ENCODE data around the gene REXO5. TPM values are rescaled to one million over a fixed set of nuclear protein-coding genes. Genes with fewer than 3 reads are reported as not detected.
A peak's percentile ranks its signal among the peaks of the same experiment; 100 is the strongest.

REXO5 gene
- total RNA-seq, 1 donor from 2014 or later = 11.8 TPM

DNA sequence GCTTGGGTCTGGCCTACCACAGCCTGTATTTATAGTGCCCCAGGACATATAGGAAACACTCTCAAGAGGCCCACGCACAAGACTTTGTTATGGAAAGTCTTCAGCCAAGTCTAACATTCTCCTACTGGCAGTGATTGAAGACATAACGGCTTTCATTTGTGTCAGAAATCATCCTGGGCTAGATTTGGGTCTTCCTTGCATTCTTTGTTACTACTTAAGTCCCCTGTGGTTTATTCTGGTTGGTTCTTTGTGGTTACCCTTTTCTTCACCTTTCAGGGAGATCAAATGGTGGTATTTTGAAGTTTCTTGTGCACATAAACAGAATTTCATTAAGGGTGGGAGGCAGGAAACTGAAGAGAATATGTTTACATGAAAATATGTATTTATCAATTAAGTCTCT, 37.7 kb downstream of the REXO5 start:
- Mint-ChIP-seq H3K27ac (peak overlapping the region; percentile 81), H3K4me1 (ENCODE audit: low read depth) (peaks cover 31% of the 10 kb centered on the region), H3K36me3 (ENCODE audit: low read depth) (peaks cover 62% of the 10 kb centered on the region), H3K27me3 (ENCODE audit: low read depth) (no peaks in the 10 kb centered on the region), H3K9me3 (no peaks in the 10 kb centered on the region), H3K4me3 (ENCODE audit: low read depth) (peak overlapping the region; percentile 18)
- no peak for DNase-seq (ENCODE audit: low spot score)
- intact Hi-C loops (cut with micrococcal nuclease) = loop anchor here (10.0 kb wide), 1 partner anchor 311 kb away; the partner anchor contains the start of genes DNAH3 and LDAF1

DNA sequence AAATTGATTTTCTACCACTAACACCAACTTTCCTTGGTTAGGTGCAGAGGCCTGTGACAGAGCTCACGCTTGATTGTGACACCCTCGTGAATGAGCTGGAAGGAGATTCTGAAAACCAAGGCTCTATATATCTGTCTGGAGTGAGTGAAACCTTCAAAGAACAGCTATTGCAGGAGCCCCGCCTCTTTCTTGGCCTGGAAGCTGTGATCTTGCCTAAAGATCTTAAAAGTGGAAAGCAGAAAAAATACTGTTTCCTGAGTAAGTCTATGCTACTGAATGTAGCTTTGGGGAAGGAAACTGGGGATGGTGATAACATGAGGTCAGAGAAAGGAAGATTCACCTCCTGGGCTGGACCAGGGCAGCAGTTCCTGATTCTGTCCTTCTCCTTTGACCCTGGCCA, 38.3 kb downstream of the REXO5 start:
- Mint-ChIP-seq H3K4me3 (ENCODE audit: low read depth) (no peak overlapping the region), H3K27ac (peak overlapping the region; percentile 81)

DNA sequence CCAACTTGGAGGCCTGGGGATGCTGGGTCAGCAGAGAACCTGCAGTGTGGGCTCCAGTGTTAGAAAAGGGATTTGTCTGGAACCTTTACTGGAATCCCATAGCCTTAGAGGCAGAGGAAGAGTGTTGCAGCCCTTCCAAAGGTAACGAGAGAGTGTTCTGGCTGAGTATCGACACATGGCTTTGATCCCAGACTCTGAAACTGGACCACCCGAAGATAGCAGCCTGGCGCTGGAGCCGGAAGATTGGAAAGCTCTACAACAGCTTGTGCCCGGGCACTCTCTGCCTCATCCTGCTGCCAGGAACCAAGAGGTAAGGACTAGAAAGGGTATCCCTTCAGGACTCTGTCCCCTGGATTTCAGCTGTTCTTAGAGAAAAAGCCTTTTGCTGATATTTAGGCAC, 39.7 kb downstream of the REXO5 start:
- no peak overlapping the region for H3K27ac Mint-ChIP-seq
- DNase-seq (ENCODE audit: low spot score) = no peak
- peaks cover 61% of the 10 kb centered on the region for H3K36me3 Mint-ChIP-seq (ENCODE audit: low read depth)
- H3K9me3 Mint-ChIP-seq = no peaks in the 10 kb centered on the region
- intact Hi-C loops (cut with micrococcal nuclease) = loop anchor here (5.0 to 10.0 kb wide), 2 partner anchors 36 to 309 kb away; partner anchors contain the start of genes DNAH3 and LDAF1
- no peaks in the 10 kb centered on the region for H3K27me3 Mint-ChIP-seq (ENCODE audit: low read depth)
- H3K4me1 Mint-ChIP-seq (ENCODE audit: low read depth) = peaks cover 38% of the 10 kb centered on the region
- H3K4me3 Mint-ChIP-seq (ENCODE audit: low read depth) = no peak overlapping the region

More for the DNA sequence above, 38.3 kb downstream of the REXO5 start:
- no peaks in the 10 kb centered on the region for H3K27me3 Mint-ChIP-seq (ENCODE audit: low read depth)
- H3K4me1 Mint-ChIP-seq (ENCODE audit: low read depth) = peaks cover 31% of the 10 kb centered on the region
- peaks cover 62% of the 10 kb centered on the region for H3K36me3 Mint-ChIP-seq (ENCODE audit: low read depth)
- intact Hi-C loops (cut with micrococcal nuclease) = loop anchor here (10.0 kb wide), 1 partner anchor 310 kb away; the partner anchor contains the start of genes DNAH3 and LDAF1
- DNase-seq (ENCODE audit: low spot score) = no peak
- no peaks in the 10 kb centered on the region for H3K9me3 Mint-ChIP-seq

DNA sequence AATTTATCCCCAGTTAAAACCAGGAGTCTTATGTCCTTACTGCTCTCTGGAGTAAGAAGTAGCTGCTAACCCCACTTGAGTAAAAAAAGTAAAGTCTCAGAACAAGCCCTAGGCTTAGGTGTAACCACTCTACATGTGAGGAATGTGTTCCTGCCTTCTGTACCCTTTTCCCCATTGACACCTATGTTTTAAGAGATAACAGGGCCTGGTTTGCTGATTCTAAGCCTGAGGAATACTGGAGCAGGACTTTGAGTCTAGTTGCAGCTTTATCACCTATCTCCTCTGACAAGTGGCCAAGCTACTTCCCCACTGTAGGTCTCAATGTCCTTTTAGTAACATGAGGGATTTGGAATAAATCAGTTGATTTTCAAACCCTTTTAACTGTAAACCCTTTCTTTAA, 40.2 kb downstream of the REXO5 start:
- Mint-ChIP-seq H3K4me3 (ENCODE audit: low read depth) (no peak overlapping the region), H3K36me3 (ENCODE audit: low read depth) (peaks cover 58% of the 10 kb centered on the region), H3K27me3 (ENCODE audit: low read depth) (no peaks in the 10 kb centered on the region), H3K9me3 (no peaks in the 10 kb centered on the region), H3K4me1 (ENCODE audit: low read depth) (peaks cover 37% of the 10 kb centered on the region), H3K27ac (no peak overlapping the region)
- intact Hi-C loops (cut with micrococcal nuclease) = loop anchor here (5.0 to 10.0 kb wide), 2 partner anchors 36 to 308 kb away; partner anchors contain the start of genes DNAH3 and LDAF1
- DNase-seq (ENCODE audit: low spot score) = no peak

DNA sequence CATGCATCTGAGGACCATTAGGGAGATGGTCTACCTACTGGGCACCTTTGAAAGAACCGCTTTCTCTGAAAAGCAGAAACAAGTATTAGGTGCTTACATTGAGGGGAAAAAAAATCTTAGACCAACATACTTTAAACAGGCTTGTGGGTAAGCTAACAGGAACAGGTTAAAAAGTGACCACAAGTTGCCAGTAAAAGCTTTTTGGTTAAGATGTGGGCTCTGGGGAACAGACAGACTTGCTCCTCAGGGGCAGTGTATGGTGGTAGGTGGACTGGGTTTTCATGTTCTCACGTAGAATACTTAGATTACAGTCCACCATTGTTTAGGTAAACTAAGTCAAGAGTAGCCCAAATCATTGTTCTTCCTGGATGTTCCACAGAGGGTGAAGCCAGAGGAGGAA, 41.2 kb downstream of the REXO5 start:
- intact Hi-C loops (cut with micrococcal nuclease) = loop anchor here (5.0 to 10.0 kb wide), 2 partner anchors 35 to 307 kb away; partner anchors contain the start of genes DNAH3 and LDAF1
- no peak for DNase-seq (ENCODE audit: low spot score)
- no peak overlapping the region for H3K4me3 Mint-ChIP-seq (ENCODE audit: low read depth)
- no peaks in the 10 kb centered on the region for H3K9me3 Mint-ChIP-seq
- H3K36me3 Mint-ChIP-seq (ENCODE audit: low read depth) = peaks cover 51% of the 10 kb centered on the region
- no peaks in the 10 kb centered on the region for H3K27me3 Mint-ChIP-seq (ENCODE audit: low read depth)
- no peak overlapping the region for H3K27ac Mint-ChIP-seq
- peaks cover 37% of the 10 kb centered on the region for H3K4me1 Mint-ChIP-seq (ENCODE audit: low read depth)

DNA sequence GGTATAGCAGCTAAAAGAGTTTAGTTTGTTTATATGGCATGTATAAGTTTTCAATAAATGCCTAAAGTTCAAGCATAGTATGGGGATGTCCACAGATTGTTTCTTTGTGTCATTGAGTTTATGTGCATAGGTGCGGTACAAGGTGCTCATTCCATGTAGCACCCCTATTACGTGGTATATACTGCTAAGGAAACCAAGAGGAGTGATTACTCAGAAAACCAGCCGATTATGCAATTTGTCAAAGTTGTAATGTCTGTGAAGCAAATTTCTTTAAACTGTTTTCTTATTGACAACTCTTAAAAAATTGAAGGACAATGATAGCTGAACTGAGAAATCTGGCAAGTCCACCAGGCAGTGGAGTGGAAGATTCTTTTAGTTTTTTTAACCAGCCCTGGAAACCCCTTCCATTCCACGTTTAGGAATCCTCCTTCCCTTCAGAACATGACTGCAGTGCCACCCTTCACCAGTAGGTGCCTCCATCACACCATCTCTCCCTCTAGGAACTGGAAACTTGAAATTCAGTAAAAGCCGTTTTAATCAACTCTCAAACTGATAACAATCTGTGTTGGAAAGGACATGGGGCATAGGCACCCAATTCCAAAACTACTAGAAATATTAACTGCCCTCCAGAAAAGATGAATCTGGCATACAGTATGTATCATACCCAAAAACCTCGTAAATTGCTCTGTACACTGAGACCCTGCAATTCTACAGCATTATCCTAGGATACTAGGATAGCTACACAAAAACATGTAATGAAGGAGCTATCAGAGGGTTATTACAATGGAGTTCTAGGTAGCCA, 43.5 kb downstream of the REXO5 start:
- Mint-ChIP-seq H3K9me3 (no peaks in the 10 kb centered on the region), H3K4me3 (ENCODE audit: low read depth) (no peak overlapping the region), H3K4me1 (ENCODE audit: low read depth) (peaks cover 26% of the 10 kb centered on the region), H3K36me3 (ENCODE audit: low read depth) (peaks cover 40% of the 10 kb centered on the region), H3K27ac (peak overlapping the region; percentile 49), H3K27me3 (ENCODE audit: low read depth) (no peaks in the 10 kb centered on the region)
- DNase-seq (ENCODE audit: low spot score) = peak; percentile 49
- intact Hi-C loops (cut with micrococcal nuclease) = loop anchor here (1.0 to 10.0 kb wide), 6 partner anchors 33 to 305 kb away; partner anchors contain the start of genes DNAH3 and LDAF1

DNA sequence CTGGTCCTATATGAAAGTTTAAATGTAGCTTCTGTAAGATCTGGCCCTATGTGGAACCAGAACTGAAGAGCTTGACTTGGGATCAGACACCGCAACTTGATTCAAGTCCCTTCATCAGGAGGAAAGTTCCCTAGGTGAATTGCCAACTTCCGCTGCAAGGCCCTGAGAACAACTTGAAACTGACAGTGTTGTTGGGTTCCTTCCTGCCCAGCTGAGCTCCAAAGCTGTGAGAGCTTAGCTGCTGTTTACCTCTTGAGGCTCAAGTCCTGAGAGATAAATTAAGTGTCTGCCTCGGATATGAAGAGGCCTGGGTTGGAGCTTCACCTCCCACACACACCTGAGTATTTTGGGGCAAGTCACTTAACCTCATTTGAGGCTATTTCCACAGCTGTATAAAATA, 44.7 kb downstream of the REXO5 start:
- no peak for DNase-seq (ENCODE audit: low spot score)
- intact Hi-C loops (cut with micrococcal nuclease) = loop anchor here (1.0 to 2.0 kb wide), 4 partner anchors 60 to 232 kb away; no protein-coding TSS in a partner anchor
- Mint-ChIP-seq H3K4me1 (ENCODE audit: low read depth) (peaks cover 20% of the 10 kb centered on the region), H3K36me3 (ENCODE audit: low read depth) (peaks cover 38% of the 10 kb centered on the region), H3K27me3 (ENCODE audit: low read depth) (no peaks in the 10 kb centered on the region), H3K27ac (no peak overlapping the region), H3K9me3 (no peaks in the 10 kb centered on the region), H3K4me3 (ENCODE audit: low read depth) (no peak overlapping the region)

DNA sequence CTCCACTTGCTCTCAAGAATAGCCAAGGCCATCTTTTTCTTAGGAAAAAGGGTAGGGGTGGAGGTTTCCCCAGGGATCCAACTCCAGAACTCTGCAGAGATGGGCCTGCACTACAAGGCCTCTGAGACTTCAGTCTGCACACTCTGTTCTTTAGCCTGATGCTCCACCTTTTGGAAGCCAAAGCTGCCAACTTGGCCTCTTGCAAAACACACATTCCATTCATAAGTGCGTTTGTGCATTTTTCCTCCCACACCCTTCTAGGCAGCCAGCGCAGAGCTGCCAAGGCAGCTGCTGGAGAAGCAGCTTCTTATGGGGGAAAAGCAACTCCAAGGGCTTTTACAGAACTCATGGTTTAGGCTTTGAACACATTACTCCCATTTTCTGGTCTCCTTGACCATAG, 45.3 kb downstream of the REXO5 start:
- no peak overlapping the region for H3K27ac Mint-ChIP-seq
- H3K9me3 Mint-ChIP-seq = no peaks in the 10 kb centered on the region
- no peak for DNase-seq (ENCODE audit: low spot score)
- peaks cover 39% of the 10 kb centered on the region for H3K36me3 Mint-ChIP-seq (ENCODE audit: low read depth)
- peaks cover 21% of the 10 kb centered on the region for H3K4me1 Mint-ChIP-seq (ENCODE audit: low read depth)
- no peaks in the 10 kb centered on the region for H3K27me3 Mint-ChIP-seq (ENCODE audit: low read depth)
- intact Hi-C loops (cut with micrococcal nuclease) = loop anchor here (2.0 kb wide), 3 partner anchors 59 to 149 kb away; no protein-coding TSS in a partner anchor
- H3K4me3 Mint-ChIP-seq (ENCODE audit: low read depth) = no peak overlapping the region

DNA sequence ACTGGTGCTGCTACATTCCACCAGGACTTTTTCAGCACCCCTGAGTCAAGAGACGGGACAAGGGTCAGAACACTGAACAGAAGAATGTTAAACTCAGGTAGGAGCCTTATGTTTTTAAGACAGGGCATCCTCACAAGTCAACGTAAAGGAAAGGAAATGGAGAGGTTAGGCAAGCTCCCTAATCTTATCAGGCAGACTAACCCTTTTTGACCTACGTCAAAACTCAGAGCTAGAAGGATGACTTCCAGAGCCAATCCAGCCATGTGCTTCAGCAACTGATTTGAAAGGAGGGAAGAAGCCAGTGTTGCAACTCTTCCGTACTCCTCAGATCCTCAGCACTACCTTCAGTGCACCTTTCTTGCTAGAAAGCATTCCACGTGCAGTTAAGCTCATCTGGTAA, 46.8 kb downstream of the REXO5 start:
- Mint-ChIP-seq H3K36me3 (ENCODE audit: low read depth) (peaks cover 41% of the 10 kb centered on the region), H3K27me3 (ENCODE audit: low read depth) (no peaks in the 10 kb centered on the region), H3K4me1 (ENCODE audit: low read depth) (peaks cover 26% of the 10 kb centered on the region), H3K9me3 (no peaks in the 10 kb centered on the region), H3K27ac (no peak overlapping the region), H3K4me3 (ENCODE audit: low read depth) (no peak overlapping the region)
- intact Hi-C loops (cut with micrococcal nuclease) = no loop called here
- no peak for DNase-seq (ENCODE audit: low spot score)

DNA sequence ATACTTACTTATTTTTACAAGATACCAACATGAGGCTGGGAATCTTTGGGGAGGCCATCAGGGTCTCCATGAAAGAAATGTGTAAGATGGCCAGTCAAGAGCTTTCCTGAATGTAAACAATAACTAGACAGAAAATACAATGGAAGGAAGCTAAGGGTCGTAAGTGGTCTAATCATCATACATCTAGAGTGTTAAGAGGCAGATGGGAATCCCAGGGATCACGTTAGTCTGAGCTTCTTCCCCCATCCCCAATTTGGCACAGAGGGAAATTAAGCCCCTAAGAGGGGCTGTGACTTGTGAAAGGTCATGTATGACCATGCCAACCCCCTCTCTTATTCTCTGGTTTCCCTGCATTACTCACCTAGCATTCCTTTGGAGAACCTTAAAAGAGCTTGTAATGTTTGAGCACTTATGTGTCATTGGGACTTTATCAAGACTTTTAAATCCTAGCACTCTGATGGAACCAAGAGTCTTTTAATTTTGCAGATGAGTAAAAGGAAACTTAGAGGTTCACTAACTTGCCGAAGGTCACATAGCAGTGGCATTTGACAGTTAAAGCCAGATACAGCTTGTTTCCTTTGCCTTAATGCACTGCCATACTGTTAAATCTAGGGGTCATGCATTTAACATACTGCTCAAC, 47.8 kb downstream of the REXO5 start:
- intact Hi-C loops (cut with micrococcal nuclease) = no loop called here
- DNase-seq (ENCODE audit: low spot score) = no peak

DNA sequence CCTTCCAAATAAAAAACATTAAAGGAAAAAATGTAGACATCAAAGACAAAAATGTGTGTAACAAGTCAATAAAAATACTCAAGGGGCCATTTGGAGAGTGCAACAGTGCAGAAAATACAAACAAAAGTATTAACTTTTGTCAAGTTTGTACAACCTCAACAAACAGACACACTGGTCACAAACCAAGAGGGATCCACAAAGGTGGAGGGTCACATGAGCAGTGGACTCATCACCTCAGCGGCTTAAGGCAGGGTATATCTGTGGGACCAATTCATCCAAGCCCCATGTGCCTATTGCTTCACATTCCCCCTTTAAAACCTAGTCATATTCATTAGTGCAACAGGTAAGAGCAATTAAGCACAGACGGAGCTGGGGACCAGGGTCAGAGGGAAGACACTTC, 48.6 kb downstream of the REXO5 start:
- H3K4me1 Mint-ChIP-seq (ENCODE audit: low read depth) = peaks cover 22% of the 10 kb centered on the region
- no peak for DNase-seq (ENCODE audit: low spot score)
- H3K36me3 Mint-ChIP-seq (ENCODE audit: low read depth) = peaks cover 40% of the 10 kb centered on the region
- H3K4me3 Mint-ChIP-seq (ENCODE audit: low read depth) = no peak overlapping the region
- H3K9me3 Mint-ChIP-seq = no peaks in the 10 kb centered on the region
- intact Hi-C loops (cut with micrococcal nuclease) = no loop called here
- H3K27ac Mint-ChIP-seq = no peak overlapping the region
- no peaks in the 10 kb centered on the region for H3K27me3 Mint-ChIP-seq (ENCODE audit: low read depth)

More for the DNA sequence above, 47.8 kb downstream of the REXO5 start:
- Mint-ChIP-seq H3K36me3 (ENCODE audit: low read depth) (peaks cover 41% of the 10 kb centered on the region), H3K9me3 (no peaks in the 10 kb centered on the region), H3K27me3 (ENCODE audit: low read depth) (no peaks in the 10 kb centered on the region), H3K4me3 (ENCODE audit: low read depth) (no peak overlapping the region), H3K27ac (no peak overlapping the region), H3K4me1 (ENCODE audit: low read depth) (peaks cover 26% of the 10 kb centered on the region)

DNA sequence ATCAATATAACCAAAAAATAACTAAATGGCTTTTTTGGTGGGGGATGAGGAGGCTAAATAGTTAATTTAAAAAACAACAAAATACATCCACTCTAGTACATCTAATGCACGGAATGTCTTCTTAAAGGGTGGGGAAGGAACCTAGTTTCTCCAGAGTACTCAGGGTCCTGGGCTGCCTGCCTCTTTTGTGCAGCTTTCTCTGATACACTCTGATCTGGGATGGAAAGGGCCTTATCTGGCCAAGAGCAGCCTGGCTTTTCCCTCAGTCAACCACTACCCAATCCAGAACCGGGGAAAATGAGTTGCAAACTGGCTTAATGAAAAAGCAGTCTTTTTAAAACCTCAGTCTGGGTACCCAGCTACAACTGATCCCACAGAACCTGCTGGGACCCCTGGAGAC, 51.0 kb downstream of the REXO5 start:
- DNase-seq (ENCODE audit: low spot score) = no peak
- intact Hi-C loops (cut with micrococcal nuclease) = no loop called here
- no peaks in the 10 kb centered on the region for H3K9me3 Mint-ChIP-seq

DNA sequence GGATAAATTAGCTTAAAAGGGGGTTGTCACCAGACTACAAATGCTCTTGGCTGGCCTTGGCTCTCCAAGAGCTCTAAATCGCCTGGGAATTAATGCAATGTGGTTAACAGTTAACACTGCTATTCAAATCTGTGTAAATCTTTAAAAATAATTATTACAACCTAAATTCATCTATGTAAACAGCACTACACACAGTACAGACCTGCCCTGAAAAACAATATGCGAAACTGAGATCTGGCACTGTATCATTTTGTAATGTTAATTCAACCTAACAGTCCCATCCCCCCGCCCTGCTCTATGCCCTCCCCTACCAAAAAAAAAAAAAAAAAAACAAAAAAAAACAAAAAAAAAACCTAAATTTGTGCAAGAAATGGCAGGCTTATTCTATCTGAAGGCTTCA, 52.9 kb downstream of the REXO5 start:
- H3K27me3 Mint-ChIP-seq (ENCODE audit: low read depth) = no peaks in the 10 kb centered on the region
- DNase-seq (ENCODE audit: low spot score) = no peak
- no peaks in the 10 kb centered on the region for H3K9me3 Mint-ChIP-seq
- H3K4me3 Mint-ChIP-seq (ENCODE audit: low read depth) = no peak overlapping the region
- intact Hi-C loops (cut with micrococcal nuclease) = no loop called here
- no peak overlapping the region for H3K27ac Mint-ChIP-seq
- H3K36me3 Mint-ChIP-seq (ENCODE audit: low read depth) = peaks cover 66% of the 10 kb centered on the region
- peaks cover 16% of the 10 kb centered on the region for H3K4me1 Mint-ChIP-seq (ENCODE audit: low read depth)

More for the DNA sequence above, 51.0 kb downstream of the REXO5 start:
- Mint-ChIP-seq H3K27ac (no peak overlapping the region), H3K36me3 (ENCODE audit: low read depth) (peaks cover 57% of the 10 kb centered on the region), H3K27me3 (ENCODE audit: low read depth) (no peaks in the 10 kb centered on the region), H3K4me1 (ENCODE audit: low read depth) (peaks cover 13% of the 10 kb centered on the region), H3K4me3 (ENCODE audit: low read depth) (no peak overlapping the region)

All from activated T-helper 2 cell treated with anti-CD3 and anti-CD28 coated beads, Interferon-gamma antibody, Interleukin-2, Interleukin-4, amounts not matched to agents 10 μg/mL and 5 μg/mL and 100 μg/mL, durations not matched to agents 14 hours and 24 hours and 36 hours (primary cell).